Measurements from ENCODE around the gene KLRD1.
"Not testable (repeated sequence)": the region's sequence is repeated elsewhere in the genome, so short reads cannot be mapped to it uniquely, and the experiment has no call there.

Gene KLRD1

GRCh38 chr12:10339053-10339840, 31.6 kb downstream of the KLRD1 start:
- DNase-seq, result no peak

DNA sequence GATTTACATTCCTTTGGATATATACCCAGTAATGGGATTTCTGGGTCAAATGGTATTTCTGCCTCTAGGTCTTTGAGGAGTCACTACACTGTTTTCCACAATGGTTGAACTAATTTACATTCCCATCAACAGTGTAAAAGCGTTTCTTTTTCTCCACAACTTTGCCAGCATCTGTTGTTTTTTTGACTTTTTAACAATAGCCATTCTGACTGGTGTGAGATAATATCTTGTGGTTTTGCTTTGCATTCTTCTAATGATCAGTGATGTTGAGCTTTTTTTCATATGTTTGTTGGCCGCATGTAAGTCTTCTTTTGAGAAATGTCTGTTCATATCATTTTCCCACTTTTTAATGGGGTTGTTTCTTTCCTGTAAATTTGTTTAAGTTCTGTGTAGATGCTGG, 33.3 kb downstream of the KLRD1 start:
- not testable (repeated sequence) for DNase-seq

- no peak for DNase-seq
These were observed 34.3 kb downstream of the KLRD1 start for GRCh38 chr12:10341892-10342509.

DNA sequence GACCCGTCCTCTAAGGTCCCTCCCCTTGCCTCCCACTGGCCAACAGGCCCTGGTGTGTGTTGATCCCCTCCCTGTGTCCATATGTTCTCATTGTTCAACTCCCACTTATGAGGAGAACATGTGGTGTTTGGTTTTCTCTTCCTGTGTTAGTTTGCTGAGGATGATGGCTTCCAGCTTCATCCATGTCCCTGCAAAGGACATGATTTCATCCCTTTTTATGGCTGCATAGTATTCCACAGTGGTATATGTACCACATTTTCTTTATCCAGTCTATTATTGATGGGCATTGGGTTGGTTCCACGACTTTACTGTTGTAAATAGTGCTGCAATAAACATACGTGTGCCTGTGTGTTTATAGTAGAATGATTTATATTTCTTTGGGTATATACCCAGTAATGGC, 43.8 kb downstream of the KLRD1 start:
- DNase-seq, result not testable (repeated sequence)

GRCh38 chr12:10354071-10354470, 46.4 kb downstream of the KLRD1 start:
- no peak for DNase-seq

GRCh38 chr12:10354502-10354901, 46.8 kb downstream of the KLRD1 start:
- no peak for DNase-seq

DNA sequence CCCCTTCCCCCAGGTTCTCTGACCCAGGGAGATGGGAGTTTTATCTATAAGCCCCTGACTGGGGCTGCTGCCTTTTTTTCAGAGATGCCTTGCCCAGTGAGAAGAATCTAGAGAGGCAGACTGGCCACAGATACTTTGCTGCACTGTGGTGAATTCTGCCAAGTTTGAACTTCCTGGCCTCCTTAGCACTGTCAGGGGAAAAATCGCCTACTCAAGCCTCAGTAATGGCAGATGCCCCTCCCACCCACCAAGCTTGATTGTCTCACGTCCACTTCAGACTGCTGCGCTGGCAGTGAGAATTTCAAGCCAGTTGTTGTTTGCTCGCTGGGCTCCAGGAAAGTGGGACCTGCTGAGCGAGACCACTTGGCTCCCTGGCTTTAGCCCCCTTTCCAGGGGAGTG, 50.5 kb downstream of the KLRD1 start:
- DNase-seq, result no peak

DNA sequence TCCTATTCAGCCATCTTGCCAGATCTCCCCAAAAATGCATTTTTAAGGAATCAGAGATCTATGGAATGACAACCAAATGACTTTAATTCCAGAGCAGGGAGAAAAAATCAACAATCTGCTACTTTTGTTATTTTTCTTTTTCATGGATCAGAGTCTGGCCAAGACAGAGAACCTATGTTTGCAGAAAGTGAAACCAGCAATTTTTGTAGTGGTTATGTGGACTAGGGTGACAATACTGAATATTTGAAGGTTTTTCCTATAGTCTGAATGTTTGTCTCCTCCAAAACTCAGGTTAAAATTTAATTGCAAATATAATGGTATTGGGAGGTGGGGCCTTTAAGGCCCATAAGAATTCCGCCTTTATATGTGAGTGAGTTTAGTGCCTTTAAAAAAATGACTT, 51.3 kb downstream of the KLRD1 start:
- DNase-seq, result no peak

DNA sequence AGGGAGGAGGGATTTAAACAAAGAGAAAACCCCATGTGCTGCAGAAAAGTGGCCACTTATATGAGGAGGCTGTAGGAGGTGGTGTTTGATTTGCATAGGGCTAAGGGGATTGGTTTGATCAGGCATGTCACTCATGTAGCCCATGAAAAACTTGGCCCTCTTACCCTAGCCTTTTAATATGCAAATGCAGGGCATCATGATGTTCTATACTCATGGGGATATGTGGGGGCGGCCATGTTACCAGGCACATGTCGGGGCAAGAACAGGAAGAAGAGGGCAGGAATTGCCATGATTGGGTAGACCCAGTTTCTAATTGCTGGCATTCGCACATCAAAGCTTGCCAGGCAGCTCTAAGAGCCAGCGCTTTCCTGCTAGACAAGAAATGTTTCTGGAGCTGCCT, 53.4 kb downstream of the KLRD1 start:
- DNase-seq, result no peak

- no peak for DNase-seq
These were observed 54.0 kb downstream of the KLRD1 start for GRCh38 chr12:10361622-10362021.

DNA sequence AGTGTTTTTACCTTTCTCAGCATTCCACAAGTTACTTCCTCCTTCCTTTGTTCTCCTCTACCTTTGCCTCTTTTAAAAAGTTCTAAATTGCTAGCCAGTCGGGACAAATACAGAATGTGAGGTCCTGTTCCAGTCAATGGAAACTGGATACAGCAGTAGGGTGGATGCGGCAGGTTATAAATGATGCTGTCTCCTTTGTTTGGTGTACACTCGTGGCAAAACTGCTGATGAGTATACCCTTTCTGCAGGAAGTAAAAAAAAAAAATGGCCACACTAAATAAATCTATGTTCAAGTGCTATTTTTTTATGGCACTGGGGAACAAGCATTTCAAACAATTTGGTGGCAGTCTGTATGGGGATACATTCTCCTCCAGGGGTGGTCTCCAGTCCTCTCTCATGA, 54.7 kb downstream of the KLRD1 start:
- no peak for DNase-seq

DNA sequence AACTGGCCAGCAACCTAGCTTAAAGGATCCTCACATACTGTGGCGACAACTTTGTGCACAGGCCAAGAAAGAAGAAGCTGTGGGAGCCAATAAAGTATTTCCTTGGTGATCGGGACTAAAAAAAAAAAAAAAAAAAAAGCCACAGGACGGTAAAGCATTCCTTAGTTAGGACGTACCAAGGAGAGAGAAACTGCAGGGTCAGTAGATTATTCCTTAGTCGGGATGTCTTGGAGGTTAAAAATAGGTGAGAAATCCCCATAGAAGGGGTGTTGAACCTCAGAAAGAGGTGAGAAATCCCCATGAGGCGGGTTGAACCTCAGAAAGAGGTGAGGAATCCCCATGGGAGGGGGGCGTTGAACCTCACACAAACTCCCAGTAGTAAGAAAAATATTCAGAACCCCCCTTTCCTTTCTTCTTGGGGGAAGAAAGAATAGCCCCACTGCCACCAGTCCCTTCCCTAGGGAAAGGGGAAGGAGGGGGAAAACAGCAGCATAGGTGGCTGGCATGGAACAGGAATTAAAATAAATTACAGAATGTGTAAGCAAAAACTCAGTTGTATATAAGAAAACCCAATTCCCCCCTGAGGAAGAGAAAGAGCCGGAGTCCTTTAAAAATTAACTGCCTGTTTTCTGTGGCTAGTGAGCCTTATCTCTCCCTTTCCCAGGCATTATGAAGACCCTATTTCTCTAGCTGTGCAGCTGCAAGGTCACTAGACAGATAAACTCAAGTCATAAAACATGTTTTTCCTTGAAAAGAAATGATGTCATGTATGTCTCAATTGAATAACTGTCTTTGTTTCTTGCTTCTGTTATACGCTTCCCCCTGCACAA, 55.4 kb downstream of the KLRD1 start:
- no peak for DNase-seq

- no peak for DNase-seq
These were observed 55.9 kb downstream of the KLRD1 start for GRCh38 chr12:10363658-10363913.

- DNase-seq, result peak; percentile 19
These were observed 56.5 kb downstream of the KLRD1 start for GRCh38 chr12:10363914-10364814.

GRCh38 chr12:10364815-10365622, 57.3 kb downstream of the KLRD1 start:
- DNase-seq, result peak; percentile 18

DNA sequence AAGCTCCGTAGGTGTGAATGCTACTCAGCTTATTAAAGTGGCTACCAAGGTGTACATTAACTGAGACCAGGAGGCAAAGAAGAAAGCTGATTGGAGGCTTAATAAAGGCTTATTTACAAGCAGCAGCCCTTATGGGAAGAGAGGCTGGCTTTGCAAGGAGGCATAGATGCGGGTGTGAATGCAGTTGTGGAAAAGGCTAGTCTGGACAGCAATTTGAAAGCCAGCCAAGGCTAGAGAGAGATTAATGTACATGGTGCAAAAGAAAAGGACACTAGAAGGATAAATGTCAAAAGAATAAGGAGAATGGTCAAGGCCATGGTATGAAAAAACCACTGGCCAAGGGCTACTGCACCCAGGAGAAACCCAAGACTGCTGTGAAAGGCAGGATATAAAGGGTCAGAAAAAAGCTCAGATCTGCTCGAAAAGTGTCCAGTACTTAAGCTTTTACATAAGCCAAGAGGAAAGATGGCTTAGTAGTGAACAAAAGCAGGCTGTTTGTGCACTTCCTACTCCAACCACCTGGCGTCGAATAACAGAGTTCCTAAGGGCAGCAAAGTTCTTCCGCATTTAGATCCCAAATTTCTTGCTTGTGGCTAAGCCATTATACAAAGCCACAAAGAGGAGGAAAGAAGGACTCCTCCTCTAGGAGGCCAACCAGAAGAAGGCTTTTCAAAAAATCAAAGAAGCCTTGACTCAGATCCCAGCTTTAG, 58.2 kb downstream of the KLRD1 start:
- DNase-seq, result no peak

DNA sequence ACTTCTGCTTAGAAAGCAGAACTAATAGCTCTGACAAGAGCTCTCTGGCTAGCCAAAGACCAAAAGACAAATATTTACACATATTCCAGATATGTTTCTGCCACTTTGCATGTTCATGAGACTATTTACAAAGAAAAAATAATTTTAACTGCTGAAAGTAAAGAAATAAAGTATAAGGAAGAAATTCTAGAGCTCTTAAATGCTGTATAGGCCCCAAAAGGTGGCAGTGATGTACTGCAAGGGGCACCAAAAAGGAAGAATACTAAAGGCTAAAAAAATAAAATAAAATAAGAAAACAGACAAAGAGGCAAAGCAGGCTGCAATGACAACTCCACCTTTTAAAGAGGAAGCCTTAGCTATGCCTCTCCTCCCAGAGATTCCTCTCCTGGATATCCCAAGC, 59.2 kb downstream of the KLRD1 start:
- no peak for DNase-seq

GRCh38 chr12:10367714-10368113, 60.0 kb downstream of the KLRD1 start:
- not testable (repeated sequence) for DNase-seq

- DNase-seq, result no peak
These were observed 60.8 kb downstream of the KLRD1 start for GRCh38 chr12:10368206-10369171.

All from NCI-H2227 treated with DMSO at 0.1 percent for 48 hours (cell line).